Endothelial cell (in vitro differentiated cells): Measurements from ENCODE around the gene ADAMTS19. TPM values are rescaled to one million over a fixed set of nuclear protein-coding genes. Genes with fewer than 3 reads are reported as not detected.

ENCODE experiments used
- DNase-seq: peaks from one replicate; pipeline ENCODE4 v3.0.0; 2021; ENCODE audit warnings: low spot score
- H3K27ac Mint-ChIP-seq: one replicate; pipeline ENCODE4 v1.8.0; 2021; ENCODE audit warnings: mixed read lengths, inconsistent platforms; ENCODE audit not compliant: unreplicated experiment
- H3K27me3 Mint-ChIP-seq: one replicate; pipeline ENCODE4 v1.8.0; 2021; ENCODE audit warnings: mild to moderate bottlenecking, moderate library complexity, mixed read lengths, inconsistent platforms; ENCODE audit not compliant: unreplicated experiment
- H3K36me3 Mint-ChIP-seq: one replicate; pipeline ENCODE4 v1.8.0; 2021; ENCODE audit warnings: mild to moderate bottlenecking, low read depth, mixed read lengths, inconsistent platforms; ENCODE audit not compliant: unreplicated experiment
- H3K4me1 Mint-ChIP-seq: one replicate; pipeline ENCODE4 v1.8.0; 2021; ENCODE audit warnings: mild to moderate bottlenecking, mixed read lengths, inconsistent platforms; ENCODE audit not compliant: unreplicated experiment
- H3K4me3 Mint-ChIP-seq: one replicate; pipeline ENCODE4 v1.8.0; 2021; ENCODE audit warnings: mild to moderate bottlenecking, mixed read lengths, inconsistent platforms; ENCODE audit not compliant: unreplicated experiment
- H3K9me3 Mint-ChIP-seq: one replicate; pipeline ENCODE4 v1.8.0; 2021; ENCODE audit warnings: mixed read lengths, inconsistent platforms; ENCODE audit not compliant: unreplicated experiment
- long read RNA-seq: library from polyadenylated mRNA; unstranded; transcript quantifications from one replicate; pipeline ENCODE4 v2.0.0, GENCODE V29; 2020; ENCODE audit not compliant: unreplicated experiment
- total RNA-seq: library from RNA; stranded (reverse); fragmentation: NEBNext Ultra II Directional; extraction: Animal tissue kit (Norgen Biotek cat#: 25700); gene quantifications from one replicate; pipeline ENCODE4 v1.2.1, GENCODE V29; 2021; ENCODE audit not compliant: unreplicated experiment
- TF ChIP-seq, protein P1 (sequence below): fragments of 200-600 bp; sonication (generic); IDR thresholded peaks from one replicate; pipeline ENCODE4 v1.5.0; 2021; ENCODE audit warnings: antibody characterized with exemption; ENCODE audit not compliant: unreplicated experiment

The ADAMTS19 gene, protein sequence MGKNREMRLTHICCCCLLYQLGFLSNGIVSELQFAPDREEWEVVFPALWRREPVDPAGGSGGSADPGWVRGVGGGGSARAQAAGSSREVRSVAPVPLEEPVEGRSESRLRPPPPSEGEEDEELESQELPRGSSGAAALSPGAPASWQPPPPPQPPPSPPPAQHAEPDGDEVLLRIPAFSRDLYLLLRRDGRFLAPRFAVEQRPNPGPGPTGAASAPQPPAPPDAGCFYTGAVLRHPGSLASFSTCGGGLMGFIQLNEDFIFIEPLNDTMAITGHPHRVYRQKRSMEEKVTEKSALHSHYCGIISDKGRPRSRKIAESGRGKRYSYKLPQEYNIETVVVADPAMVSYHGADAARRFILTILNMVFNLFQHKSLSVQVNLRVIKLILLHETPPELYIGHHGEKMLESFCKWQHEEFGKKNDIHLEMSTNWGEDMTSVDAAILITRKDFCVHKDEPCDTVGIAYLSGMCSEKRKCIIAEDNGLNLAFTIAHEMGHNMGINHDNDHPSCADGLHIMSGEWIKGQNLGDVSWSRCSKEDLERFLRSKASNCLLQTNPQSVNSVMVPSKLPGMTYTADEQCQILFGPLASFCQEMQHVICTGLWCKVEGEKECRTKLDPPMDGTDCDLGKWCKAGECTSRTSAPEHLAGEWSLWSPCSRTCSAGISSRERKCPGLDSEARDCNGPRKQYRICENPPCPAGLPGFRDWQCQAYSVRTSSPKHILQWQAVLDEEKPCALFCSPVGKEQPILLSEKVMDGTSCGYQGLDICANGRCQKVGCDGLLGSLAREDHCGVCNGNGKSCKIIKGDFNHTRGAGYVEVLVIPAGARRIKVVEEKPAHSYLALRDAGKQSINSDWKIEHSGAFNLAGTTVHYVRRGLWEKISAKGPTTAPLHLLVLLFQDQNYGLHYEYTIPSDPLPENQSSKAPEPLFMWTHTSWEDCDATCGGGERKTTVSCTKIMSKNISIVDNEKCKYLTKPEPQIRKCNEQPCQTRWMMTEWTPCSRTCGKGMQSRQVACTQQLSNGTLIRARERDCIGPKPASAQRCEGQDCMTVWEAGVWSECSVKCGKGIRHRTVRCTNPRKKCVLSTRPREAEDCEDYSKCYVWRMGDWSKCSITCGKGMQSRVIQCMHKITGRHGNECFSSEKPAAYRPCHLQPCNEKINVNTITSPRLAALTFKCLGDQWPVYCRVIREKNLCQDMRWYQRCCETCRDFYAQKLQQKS
- 6.9 TPM for total RNA-seq
- long read RNA-seq = 0 reads

DNA sequence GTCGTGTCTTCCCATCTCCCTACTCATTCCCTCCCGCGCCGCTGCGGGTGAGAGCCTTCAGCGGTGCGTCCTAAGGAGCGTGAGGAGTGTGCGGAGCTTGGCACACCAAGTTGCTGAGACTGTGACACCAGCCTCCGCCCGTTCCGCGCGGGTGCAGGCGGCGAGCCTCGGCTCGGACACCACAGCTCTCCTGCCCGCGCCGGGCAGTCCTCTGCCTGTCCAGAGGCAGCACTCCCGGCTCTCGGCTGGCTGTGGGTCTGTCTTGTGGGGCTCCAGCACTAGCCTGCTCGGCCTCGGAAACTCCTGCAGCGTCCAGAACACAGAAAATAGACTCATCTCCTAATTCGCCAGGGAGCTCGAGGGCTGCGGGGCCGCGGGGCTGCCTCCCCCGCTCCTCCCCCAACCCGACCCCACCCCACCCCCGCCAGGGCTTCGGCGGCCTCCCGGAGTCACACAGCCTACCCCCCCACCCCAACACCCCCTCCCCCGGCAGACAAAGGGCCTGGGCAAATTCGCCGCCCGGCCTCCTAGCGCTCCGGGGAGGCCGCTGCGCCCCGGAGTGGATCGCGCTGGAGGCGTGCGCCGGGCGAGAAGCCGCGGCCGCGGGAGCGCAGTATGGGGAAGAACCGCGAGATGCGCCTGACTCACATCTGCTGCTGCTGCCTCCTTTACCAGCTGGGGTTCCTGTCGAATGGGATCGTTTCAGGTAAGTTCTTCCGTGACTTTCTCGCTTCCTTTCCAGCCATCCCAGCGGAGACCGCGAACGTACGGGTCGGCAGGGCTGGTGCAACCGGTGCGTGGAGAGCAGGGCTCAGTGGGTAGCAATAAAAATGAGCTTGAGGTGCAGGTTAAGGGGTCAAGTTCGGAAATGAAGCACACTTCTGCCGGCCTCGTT is at the start of gene ADAMTS19:
Gene ADAMTS19 (plus strand): TSS at position 522 of the 895 bp plus-strand sequence. CDS start 94 bp downstream, at position 616.
- Mint-ChIP-seq H3K4me1 (peaks cover 25% of the 10 kb centered on the region), H3K36me3 (peaks cover 6% of the 10 kb centered on the region), H3K27ac (peak within 1 kb of the TSS; percentile 77), H3K4me3 (peak within 1 kb of the TSS; percentile 98), H3K9me3 (no peaks in the 10 kb centered on the region), H3K27me3 (peaks cover 11% of the 10 kb centered on the region)
- TF ChIP-seq, protein P1, sequence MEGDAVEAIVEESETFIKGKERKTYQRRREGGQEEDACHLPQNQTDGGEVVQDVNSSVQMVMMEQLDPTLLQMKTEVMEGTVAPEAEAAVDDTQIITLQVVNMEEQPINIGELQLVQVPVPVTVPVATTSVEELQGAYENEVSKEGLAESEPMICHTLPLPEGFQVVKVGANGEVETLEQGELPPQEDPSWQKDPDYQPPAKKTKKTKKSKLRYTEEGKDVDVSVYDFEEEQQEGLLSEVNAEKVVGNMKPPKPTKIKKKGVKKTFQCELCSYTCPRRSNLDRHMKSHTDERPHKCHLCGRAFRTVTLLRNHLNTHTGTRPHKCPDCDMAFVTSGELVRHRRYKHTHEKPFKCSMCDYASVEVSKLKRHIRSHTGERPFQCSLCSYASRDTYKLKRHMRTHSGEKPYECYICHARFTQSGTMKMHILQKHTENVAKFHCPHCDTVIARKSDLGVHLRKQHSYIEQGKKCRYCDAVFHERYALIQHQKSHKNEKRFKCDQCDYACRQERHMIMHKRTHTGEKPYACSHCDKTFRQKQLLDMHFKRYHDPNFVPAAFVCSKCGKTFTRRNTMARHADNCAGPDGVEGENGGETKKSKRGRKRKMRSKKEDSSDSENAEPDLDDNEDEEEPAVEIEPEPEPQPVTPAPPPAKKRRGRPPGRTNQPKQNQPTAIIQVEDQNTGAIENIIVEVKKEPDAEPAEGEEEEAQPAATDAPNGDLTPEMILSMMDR = no peak
- DNase-seq = peak; percentile 69

- H3K4me3 Mint-ChIP-seq = no peak overlapping the region
- peaks cover 1% of the 10 kb centered on the region for H3K27me3 Mint-ChIP-seq
- no peaks in the 10 kb centered on the region for H3K4me1 Mint-ChIP-seq
- DNase-seq = no peak
- TF ChIP-seq, protein P1 = no peak
- no peaks in the 10 kb centered on the region for H3K36me3 Mint-ChIP-seq
- no peak overlapping the region for H3K27ac Mint-ChIP-seq
- no peaks in the 10 kb centered on the region for H3K9me3 Mint-ChIP-seq
Observed at GRCh38 chr5:129410488-129410887, 49.6 kb upstream of the ADAMTS19 start.

DNA sequence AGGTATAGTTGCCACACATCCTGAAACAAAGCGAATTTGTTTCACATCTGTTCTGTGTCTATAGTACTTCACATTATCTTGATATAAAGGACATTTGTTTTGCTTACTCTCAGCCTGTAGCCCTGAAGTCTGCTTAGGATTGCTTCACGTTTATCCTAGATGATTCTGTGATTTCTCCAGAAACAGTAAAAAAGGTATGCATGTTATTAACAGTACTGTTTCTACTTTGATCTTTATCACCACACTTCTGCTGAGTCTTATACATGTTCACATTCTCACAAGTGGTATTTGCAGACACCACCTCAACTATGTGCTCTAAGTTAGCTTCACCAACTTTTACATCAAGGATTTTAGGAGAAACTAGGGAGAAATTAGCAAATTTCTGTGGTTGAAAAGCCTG is 47.4 kb upstream of the ADAMTS19 start:
- no peaks in the 10 kb centered on the region for H3K4me1 Mint-ChIP-seq
- H3K36me3 Mint-ChIP-seq = no peaks in the 10 kb centered on the region
- peaks cover 1% of the 10 kb centered on the region for H3K27me3 Mint-ChIP-seq
- no peak overlapping the region for H3K4me3 Mint-ChIP-seq
- TF ChIP-seq, protein P1 = no peak
- no peaks in the 10 kb centered on the region for H3K9me3 Mint-ChIP-seq
- no peak for DNase-seq
- H3K27ac Mint-ChIP-seq = no peak overlapping the region

DNA sequence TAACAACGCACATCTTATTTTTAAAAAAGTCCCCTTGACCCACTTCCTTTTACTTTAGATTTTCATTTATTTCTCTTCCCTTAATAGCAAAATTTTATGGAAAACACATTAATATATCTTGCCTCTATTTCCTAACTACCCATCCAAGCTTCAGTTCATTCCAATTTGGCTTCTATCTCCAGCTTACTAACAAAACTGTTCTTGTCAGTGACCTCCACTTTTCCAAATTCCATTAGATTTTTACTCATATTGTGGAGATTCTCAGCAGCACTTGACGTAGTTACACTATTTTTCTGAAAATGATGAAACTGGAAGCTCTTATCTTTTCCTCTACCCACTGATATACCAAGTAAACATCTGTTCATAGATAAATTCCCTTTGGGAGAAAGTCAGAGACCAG is 46.5 kb upstream of the ADAMTS19 start:
- TF ChIP-seq, protein P1 = no peak
- Mint-ChIP-seq H3K9me3 (no peaks in the 10 kb centered on the region), H3K4me3 (no peak overlapping the region), H3K4me1 (no peaks in the 10 kb centered on the region), H3K36me3 (no peaks in the 10 kb centered on the region), H3K27ac (no peak overlapping the region), H3K27me3 (peaks cover 1% of the 10 kb centered on the region)
- no peak for DNase-seq
